G401.6 (cell line): ENCODE results near the gene LYPD6.
"Not testable (repeated sequence)": the region's sequence is repeated elsewhere in the genome, so short reads cannot be mapped to it uniquely, and the experiment has no call there.

ENCODE experiments used
- FAIRE-seq: peaks from 2 replicates; lab custom pipeline; 2012; peaks lifted over from hg19 to GRCh38; lab: Jason Lieb, UNC

Gene LYPD6

DNA sequence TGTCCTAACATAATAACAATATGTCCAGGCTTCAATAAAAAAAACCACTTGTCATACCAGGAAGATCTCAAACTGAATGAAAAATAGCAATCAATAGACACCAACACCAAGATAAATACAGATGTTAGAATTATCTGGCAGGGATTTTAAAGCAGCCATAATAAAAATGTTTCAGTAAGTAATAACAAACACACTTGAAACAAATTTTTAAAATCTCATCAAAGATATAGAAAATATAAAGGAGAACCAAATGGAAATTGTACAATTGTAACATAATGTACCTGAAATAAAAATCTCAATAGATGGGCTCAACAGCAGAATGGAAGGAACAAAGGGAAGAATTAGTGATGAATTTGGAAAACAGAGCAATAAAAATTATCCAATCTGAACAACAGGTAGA is 128.1 kb downstream of the LYPD6 start:
- FAIRE-seq: no peak

DNA sequence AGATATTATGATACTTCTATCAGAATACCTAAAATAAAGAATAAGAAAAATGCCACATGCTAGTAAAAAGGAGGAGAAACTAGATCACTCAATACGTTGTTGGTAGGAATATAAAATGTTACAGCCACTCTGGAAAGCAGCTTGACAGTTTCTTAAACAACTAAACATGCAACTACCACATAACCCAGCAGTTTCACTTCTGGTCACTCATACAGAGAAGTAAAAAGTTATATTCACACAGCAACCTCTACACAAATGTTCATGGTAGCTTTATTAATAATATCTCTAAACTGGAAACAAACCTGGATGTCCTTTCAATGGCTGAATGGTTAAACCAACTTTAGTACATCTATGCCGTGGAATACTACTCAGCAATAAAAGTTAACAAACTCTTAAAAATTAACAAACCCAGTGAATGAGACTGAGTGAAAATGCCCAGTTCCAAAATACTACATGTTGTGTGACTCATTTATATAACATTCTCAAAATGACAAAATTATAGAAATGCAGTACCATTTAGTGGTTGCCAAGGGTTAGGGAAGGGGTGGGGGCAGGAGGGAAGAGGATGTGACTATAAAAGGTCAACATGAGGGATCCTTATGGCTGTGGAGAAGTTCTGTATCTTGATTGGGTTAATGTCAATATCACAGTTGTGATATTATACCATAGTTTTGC is 133.1 kb downstream of the LYPD6 start:
- FAIRE-seq: no peak

DNA sequence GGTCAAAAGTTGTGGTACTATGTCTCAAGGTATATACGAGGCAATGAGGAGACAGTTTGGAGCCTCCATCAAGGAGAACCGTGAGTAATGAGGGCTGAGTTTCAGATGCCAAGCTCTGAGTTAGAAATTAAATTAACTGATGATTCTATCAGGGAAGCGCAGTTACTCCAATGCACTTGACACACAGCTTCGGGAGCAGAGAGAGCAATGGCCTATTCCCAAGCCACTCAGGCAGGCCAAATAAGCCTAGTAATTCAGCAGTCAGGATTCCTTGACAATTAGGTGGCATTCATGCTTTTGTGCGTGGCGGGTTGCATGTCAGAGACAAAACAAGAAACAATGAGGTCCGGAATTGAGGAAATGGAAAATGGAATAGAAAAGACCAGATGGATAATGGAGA is 134.0 kb downstream of the LYPD6 start:
- no peak for FAIRE-seq

DNA sequence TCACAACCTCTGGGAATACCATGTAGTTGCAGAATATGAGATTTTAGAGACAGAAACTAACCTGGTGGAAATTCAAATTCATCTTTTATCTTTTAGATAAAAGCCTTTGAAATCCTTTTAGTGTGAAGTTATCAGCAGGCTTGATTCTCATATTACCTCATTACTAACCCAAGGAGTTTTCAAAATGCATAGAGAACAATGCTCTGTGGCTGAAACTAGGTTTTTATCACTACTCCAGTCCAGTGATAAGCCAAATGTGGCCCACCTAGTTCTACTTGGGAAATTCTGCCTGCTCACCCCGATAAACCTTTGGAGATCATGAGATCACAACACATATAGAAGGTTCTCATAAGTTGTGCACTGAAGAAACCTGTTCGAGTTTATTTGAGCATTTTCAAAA is 135.5 kb downstream of the LYPD6 start:
- no peak for FAIRE-seq

DNA sequence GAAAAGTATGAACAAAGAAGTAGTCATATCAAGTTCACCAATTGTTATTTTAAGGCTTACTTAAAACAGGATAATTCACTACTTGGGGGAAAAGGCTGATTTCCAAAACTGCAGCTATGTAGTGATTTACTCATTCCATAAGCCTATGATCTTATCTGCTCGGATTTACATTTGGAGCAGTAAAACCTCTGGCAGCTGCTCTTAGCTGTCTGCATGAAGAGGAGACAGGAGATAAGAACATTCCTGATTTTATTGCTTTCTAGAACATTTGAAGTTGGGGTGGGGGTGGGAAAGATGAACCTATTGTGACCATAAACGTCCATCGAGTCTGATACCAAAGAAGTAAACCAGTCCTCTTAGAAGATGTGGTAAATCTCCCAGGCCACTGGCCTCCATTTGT is 136.2 kb downstream of the LYPD6 start:
- FAIRE-seq: no peak

DNA sequence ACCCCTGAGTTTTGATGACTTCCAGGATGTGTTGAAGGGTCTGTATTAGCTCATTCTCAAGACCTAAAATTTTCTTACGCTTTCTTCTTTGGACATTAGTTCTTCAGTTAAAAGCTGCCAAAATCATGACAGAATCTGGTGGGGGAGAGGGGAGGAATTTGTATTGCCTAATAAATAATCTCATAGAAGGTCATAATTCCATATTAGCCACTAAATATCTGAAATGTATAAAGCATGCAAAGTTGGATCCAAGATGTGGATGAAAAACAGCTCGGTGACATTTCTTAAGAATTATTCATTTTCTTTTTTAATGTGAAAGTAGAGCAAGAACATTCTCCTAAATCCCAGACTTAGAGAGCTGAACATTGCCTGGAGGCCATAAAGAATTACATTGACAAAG is 137.0 kb downstream of the LYPD6 start:
- FAIRE-seq: no peak

DNA sequence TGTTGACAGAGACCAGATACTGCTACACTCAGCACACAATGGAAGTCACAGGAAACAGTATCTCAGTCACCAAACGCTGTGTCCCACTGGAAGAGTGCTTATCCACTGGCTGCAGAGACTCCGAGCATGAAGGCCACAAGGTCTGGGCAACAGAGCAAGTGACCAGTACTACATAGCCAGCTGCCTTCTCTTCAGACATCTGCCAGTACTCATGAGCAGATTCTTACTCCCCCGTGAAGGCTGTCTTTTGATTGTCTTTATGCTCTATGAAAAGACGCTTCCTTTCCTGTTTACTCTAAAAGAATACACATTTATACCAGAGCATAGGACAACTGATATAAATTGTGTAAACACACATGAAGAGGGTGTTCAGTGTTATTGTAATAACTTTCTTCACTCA is 138.2 kb downstream of the LYPD6 start:
- FAIRE-seq: no peak

DNA sequence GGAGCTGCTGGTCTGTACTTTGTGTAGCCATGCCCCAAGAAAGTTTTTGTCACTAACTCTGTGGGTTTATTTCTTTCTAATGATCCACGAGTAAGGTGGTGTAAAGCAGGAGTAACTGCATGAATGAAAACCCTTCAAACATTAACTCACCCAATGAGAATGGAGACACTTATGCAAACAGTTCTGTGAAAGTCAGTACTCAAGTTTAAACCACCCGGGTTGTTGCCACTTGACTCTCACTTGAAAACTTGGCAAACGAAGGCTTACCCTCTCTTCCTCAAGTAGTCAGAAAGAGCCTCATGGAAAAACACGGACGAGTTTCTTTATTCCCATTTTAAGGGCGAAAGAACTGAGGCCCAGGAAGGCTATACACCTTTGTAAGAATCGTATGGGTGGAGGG is 139.7 kb downstream of the LYPD6 start:
- no peak for FAIRE-seq

DNA sequence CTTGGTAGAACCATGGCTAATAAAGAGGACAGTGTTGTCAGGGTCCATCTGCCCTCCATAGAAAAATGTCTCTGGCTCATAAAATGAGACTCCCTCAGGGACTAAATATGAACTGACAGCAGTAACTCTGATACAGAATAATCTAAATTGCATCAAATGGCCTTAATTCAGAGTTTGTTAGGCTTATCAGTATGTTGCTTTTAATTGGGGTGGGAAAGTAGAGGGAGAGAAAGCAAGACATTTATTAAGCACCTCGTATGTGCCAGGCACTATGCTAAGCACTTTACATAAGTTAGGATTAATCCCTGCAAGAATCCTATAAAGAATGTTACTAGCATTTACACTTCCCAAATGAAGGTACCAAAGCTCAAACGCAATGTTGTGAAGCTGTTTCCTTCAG is 142.0 kb downstream of the LYPD6 start:
- FAIRE-seq: no peak

DNA sequence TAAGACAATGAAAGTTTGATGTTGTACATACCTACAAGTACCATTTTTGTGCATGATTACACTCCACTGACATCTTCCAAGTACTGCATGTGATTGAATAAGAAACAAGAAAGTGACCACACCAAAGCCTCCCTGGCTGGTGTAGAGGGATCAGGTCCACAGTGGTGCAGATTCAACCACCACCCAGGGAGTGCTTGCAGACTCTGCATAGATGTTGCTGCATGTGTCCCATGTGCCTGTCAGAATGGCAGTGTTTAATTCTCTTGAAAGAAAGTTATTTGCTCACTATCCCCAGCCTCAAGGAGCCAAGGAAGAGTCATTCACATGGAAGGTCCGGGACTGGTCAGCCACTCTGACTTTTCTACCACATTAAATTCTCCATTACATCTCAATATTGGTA is 142.7 kb downstream of the LYPD6 start:
- FAIRE-seq: no peak

DNA sequence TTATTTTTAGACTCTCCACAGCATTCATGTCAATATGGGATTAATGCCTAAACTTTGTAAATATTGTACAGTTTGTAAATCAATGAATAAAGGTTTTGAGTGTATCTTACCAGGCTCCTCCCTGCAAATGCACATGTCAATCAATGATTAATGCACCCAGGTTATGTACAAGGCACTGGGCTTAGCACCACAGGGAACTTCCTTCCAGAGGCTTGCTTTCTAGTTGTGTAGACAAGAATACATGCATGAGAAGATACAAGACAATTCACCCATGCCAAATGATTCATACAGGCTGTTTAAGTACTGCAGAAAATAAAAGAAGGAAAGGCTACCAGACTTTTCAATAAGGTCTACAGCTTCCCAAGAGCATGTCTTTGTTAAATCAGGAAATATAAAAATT is 143.1 kb downstream of the LYPD6 start:
- no peak for FAIRE-seq

DNA sequence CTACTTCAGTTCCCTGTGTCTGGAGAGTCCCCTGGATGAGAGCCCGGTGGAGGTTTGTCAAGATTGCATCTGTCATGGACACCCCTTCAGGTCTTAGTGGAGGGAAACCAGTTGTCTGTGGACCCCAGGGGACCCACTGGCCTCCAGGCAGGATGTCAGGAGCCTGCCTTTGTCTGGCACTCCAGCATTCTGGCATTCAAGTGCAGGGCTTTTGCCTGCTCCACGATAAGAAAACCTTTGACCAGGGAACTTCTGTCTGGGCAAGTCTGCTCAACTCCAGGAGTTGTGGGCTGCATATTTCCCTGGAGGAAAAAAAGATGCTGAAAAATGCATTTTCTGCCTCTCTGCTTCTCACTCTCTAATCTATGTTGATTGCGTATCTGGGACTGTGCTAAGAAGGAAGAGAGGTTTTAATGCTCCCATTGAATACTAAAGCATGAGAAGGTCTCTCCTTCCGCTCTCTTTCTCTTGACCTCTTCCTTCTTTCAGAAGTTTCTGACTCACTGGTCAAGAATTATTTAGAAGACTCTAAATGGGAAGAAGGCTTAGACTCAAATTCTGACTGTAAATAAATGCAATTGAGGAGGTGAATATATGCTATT is 152.7 kb downstream of the LYPD6 start:
- no peak for FAIRE-seq

DNA sequence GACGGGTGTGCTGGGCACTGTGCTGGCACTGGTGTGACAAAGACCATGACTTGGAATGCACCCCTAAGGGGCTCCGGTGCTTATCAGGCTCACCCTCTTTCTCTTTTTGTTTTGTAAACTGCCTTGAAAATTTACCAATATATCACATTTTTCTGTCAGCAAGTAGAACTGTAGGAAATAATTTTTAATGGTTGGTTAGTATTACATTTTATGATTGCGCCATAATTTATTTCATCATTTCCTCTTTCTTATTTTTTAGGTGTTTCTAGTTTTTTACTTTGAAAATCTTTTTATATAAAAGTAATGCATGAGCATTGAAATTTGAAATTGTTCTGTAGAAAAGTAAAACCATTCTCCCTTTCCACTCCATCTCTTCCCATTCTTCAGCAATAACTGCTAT is 156.3 kb downstream of the LYPD6 start:
- FAIRE-seq: no peak

DNA sequence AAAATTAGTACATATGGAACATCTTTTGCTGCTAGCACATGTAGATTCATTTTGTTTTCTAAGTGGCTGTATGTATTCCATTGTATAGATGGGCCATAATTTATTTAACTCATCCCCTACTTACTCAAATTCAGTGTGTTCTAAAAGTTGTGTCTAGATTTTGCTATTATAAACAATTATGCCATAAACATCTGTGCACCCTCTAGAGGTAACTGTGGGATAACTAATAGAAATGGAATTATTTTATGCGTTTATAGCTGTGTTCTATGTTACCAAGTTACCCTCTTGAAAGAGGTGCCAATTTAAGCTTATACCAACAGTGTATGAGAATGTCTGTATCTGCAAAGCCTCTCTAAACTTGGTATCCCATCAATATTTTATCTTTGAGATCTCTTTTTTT is 156.8 kb downstream of the LYPD6 start:
- FAIRE-seq: no peak

DNA sequence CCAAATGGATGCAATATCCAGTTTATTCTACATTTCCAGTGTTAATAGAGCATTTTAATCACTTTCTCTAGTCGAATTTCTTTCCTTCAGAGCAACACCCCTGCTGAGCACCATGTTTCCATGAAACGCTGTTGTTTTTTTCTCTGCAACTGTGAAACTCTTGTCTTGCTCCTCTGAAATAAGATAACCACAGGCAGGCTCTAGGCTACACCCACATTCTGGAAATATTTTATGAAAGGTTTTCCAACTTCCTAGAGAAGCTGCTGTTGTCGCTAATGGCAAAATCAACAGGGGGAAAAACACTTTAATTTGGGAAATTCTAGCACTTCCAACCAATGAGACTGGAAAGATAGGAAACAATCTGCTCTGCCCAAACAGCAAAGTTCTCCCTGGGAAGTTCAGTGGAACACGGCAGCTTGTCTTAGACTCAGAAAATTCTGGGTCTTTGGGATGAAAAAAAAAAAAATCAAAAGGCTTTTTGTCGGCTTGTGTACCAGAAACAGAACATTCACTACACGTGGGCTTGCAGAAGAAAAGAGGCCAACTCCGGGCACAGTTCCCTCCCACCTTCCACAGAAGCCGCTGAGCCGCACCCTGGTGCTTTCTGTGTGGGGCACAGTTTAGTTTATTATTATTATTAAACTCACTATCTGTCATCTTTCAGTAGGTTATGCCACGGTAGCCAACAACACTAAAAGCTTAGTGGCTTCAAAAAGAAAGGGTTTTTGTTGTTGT is 158.5 kb downstream of the LYPD6 start:
- FAIRE-seq: no peak

DNA sequence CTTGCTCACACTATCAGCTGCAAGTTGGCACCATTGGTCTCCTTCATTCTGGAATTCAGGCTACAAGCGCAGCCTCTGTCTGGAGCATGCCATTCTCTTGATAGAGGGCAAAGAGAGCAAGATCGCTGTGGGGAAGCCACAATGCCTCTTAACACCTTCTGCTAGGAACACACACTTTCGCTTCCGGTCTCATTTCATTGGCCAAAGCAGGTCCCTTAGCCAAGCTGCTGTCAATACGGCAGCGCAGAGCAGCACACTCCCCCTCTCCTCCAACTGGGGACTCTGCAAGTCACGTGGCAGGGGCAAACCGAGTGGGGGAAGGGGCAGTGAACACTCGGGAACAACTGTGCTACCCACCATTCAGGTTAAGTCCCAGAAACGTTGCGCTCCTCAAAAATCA is 159.1 kb downstream of the LYPD6 start:
- no peak for FAIRE-seq

DNA sequence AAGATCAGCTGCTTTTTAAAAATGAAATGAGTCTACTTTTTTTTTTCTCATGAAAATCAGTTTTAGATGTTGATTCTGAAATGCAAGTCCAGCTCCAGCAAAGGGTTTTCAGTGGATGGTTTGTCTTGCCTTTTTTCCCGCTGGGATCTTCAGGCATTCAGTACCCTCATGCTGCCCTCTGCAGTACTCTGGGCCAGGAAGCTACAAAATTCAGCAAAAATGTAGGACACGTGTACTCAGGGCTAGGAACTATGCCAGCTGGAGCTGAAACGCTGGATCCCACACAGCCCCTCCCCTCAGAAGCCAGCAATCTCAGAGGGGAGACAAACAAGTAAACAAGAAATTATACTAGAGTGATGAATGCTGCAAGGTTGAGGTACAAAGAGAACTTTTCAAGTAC is 159.9 kb downstream of the LYPD6 start:
- no peak for FAIRE-seq

DNA sequence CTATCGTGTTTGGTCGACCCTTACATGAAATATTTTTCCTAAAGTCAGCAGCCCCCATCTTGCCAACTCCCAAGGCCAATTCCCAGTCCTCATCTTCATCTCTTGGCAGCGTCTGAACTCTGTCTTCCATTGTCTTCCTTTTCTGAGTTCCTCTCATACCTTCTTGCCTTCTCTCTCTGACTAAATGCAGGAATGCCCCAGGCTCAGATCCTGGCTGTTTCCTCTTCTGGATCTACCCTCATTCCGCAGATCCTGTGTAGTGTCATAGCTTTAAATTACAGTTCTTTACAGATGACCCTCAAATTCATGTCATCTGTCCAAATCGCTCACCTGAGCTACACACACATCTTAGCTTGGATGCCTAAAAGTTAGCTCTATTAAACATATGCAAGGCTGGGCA is 162.5 kb downstream of the LYPD6 start:
- no peak for FAIRE-seq

DNA sequence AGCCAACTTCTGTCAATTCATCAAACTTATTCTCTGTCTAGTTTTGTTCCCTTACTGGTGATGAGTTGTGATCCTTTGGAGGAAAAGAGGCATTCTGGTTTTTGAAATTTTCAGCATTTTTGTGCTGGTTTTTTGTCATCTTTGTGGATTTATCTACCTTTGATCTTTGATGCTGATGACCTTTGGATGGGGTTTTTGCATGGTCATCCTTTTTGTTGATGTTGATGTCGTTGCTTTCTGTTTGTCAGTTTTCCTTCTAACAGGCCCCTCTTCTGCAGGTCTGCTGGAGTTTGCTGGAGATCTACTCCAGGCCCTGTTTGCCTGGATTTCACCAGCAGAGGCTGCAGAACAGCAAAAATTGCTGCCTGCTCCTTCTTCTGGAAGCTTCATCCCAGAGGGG is 168.8 kb downstream of the LYPD6 start:
- not testable (repeated sequence) for FAIRE-seq

DNA sequence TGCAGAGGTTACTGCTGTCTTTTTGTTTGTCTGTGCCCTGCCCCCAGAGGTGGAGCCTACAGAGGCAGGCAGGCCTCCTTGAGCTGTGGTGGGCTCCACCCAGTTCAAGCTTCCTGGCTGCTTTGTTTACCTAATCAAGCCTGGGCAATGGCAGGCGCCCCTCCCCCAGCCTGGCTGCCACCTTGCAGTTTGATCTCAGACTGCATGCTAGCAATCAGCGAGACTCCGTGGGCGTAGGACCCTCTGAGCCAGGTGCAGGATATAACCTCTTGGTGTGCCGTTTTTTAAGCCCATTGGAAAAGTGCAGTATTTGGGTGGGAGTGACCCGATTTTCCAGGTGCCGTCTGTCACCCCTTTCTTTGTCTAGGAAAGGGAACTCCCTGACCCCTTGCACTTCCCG is 176.4 kb downstream of the LYPD6 start:
- not testable (repeated sequence) for FAIRE-seq

DNA sequence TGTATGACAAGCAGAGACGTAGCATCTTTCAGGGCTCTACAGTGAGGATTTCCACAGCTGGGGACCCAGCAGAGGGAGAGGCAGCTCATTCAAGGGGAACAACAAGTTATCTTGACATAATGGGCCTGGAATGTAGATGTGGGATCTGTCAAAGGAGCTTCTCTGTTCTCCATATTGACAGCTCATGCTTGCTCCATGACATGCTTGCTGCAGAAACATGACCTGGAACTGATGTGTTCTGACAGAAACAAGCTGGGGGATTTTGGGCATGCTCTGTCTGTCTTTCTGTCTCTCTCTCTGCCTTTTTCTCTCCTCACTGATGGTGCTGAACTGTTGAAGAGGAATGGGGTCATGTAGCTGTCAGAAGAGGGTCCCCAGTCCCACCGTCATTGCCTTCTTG is 177.6 kb downstream of the LYPD6 start:
- no peak for FAIRE-seq

DNA sequence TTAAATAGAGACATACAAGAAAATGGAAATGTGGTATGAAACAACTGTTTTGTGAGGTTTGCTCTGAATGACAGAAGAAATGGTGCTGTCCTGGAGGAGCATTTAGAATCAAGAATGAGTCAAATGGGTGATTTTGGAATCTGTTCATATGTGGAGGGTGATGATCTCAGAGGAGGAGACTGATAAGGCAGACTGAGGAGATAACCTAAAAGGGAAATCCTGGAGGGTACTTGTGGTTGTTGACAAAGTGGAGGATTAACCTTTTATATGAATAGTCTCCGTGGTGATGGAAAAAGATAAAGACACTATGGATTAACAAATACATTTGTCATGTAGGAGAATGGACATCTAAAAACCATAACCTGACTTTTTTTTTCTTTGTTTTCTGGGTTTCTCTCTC is 183.1 kb downstream of the LYPD6 start:
- FAIRE-seq: no peak
